DND-41 (cell line): Measurements from ENCODE around the gene SLITRK5.

Source experiments
- CTCF ChIP-seq: IDR thresholded peaks from 2 replicates; pipeline ENCODE4 v1.5.1; 2012; ENCODE audit warnings: borderline replicate concordance, low read length, moderate library complexity, mild to moderate bottlenecking; ENCODE audit not compliant: poor library complexity, severe bottlenecking; ENCODE audit errors: extremely low read depth
- EZH2 ChIP-seq: IDR thresholded peaks from 3 replicates; pipeline ENCODE4 v1.6.1; 2012; ENCODE audit warnings: borderline replicate concordance, low read depth, mild to moderate bottlenecking, moderate library complexity, low read length, inconsistent platforms; ENCODE audit not compliant: severe bottlenecking

- TF ChIP-seq CTCF, result no peak
- TF ChIP-seq EZH2, result no peak
Measured at GRCh38 chr13:87661471-87661870, 9.7 kb upstream of the SLITRK5 start.
